A549 treated with AZD9567 at 1 μM for 4 hours (cell line): Measurements from ENCODE around the gene MYG1. TPM values are rescaled to one million over a fixed set of nuclear protein-coding genes. Genes with fewer than 3 reads are reported as not detected.

Experiments used
- total RNA-seq: library from RNA; stranded (reverse); fragments of 200-300 nt; extraction: Qiagen RNA extraction; gene quantifications from 5 replicates; pipeline ENCODE4 v1.2.3, GENCODE V29; 2022; ENCODE audit not compliant: insufficient read depth

Gene MYG1
- total RNA-seq = 85.7 to 101 TPM (median 88.3 TPM) in 5 replicates

DNA sequence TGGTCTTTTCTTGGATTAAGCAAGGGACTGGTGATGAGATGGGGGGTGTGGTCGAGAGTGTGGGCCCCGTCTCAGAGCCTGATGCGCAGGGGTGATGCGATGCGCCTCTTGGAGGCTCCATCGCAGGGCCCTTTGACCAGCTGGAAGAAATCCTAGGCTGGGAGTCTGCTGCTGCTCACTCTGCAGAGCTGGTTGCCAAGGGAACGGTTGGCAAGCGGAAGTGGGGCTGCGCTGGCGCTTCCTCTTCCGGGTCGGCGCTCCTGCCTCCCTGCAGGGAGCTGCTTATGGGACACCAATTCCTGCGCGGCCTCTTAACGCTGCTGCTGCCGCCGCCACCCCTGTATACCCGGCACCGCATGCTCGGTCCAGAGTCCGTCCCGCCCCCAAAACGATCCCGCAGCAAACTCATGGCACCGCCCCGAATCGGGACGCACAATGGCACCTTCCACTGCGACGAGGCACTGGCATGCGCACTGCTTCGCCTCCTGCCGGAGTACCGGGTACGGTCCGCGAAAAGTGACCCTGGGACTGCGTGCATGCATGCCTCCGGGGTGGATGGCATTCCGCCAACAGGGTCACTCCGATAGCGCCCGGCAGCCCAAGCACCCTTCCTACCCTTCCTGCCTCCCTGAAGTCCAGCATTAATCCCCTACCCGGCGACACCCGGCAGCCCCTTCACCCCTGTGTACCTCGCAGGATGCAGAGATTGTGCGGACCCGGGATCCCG is at the start of gene MYG1:
MYG1 (plus strand) TSS at position 242 of the 727 bp plus-strand sequence; CDS start at position 285, 43 bp downstream.

DNA sequence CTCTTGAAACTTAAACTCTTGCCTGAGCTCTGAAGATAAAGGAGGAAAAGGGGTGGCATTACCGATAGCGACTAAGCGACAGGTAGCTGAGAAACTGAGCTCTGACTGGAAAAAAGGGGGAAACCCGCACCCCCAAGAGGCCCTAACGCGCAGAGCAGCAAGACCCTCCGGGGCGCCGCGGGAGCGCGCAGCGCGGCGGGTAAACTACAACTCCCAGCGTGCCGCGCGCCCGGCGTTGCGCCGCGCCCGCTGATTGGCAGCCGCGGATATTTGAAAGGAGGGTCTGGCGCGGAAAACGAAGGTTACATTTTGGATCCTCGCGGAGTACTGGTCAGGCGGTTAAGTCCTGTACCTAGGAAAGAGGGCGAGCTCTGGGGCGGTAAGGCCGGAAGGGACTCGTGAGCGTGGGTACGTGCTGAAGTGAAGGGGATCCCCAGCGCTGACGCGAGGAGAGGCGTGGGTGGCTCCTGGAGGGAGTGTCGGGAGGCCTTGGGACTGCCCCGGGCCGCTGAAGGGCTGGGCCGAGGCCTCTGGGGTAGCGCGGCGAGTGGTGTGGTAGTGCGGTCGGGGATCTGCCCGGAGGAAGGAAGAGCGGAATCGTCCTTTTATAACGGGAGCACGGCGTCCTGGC is 31.4 kb upstream of the MYG1 start, which contains the start of gene ESPL1:
ESPL1 (plus strand) TSS at position 301 of the 631 bp plus-strand sequence. CDS start 468 bp downstream, outside the sequence.

DNA sequence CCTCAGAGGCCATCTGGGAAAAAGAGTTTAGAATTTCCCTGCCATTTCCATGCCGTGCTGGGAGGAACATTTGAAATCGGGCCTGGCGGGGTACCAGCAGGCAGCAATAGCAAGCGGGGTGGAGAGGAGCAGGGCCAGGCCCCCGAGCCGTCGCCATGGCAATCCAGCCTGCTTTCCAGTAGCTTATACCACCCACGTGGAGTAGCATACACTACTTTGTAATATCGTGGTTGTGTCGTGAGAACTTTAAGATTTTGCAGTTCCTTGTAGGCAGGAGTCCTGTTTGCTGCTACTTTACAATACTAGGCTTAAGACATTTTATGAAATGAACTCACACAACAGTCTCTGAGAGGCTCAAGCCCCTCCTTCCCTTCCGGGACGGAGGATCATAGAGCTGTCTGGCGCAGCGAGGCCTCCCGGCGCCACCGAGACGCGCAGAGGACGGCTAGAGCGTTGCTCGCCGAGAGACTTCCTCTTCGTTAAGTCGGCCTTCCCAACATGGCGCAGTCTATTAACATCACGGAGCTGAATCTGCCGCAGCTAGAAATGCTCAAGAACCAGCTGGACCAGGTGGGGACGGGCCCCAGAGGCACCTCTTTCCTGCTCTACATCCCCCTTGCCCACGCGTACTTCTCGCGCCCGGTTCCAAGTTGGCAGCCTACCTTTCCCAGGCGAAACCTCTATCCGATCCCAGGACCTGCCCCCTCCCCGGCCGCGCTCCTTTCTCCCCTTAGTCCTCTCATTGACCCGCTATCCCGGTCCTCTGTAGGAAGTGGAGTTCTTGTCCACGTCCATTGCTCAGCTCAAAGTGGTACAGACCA is 4.2 kb upstream of the MYG1 start, which contains the start of gene PFDN5:
PFDN5 (plus strand) TSS at position 473 of the 821 bp plus-strand sequence; CDS start at position 499, 26 bp downstream.

DNA sequence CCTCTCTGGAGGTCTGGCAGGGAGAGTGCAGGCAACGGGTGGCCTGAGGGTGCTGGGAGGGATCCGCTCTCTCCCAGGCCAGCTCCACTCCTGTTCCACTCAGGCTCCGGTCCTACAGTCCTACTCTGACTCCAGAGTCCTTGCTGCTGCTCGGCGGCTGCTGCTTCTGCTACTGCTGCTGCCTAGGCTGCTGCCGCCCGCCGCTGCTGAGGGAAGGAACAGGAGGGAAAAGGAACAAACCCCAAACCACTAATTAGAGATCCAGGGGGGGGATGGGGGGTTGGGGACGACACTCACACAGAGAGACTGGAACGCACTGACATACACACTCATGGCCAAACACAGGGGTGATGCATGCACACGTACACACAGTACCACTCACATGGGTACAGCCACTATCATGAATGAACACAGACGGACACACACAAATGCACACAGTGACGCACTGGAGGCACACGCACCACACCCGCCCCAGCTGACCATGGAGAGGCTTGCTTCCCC is 36.7 kb downstream of the MYG1 start, which contains the start of gene SP7:
SP7 (minus strand) TSS at position 174 of the 501 bp plus-strand sequence. CDS start 708 bp downstream, outside the sequence.

Other genes with a start within 250 kb of the MYG1 start
- 18.5 to 49.7 TPM (median 42.3 TPM) in 5 replicates for gene TNS2, start 249.6 kb upstream of the MYG1 start, total RNA-seq
- 36.1 to 38.5 TPM (median 36.8 TPM) in 5 replicates for gene SPRYD3, start 220.3 kb upstream of the MYG1 start, total RNA-seq
- 134 to 246 TPM (median 225 TPM) in 5 replicates for gene IGFBP6, start 202.0 kb upstream of the MYG1 start, total RNA-seq
- gene SOAT2, start 196.2 kb upstream of the MYG1 start, total RNA-seq = 0.12 to 0.21 TPM (median 0.17 TPM) in 4 of 5 replicates, not detected in the other
- gene ZNF740, start 119.0 kb upstream of the MYG1 start, total RNA-seq = 9.3 to 16.7 TPM (median 14.9 TPM) in 5 replicates
- gene CSAD, start 118.8 kb upstream of the MYG1 start, total RNA-seq = 3.9 to 7.6 TPM (median 6.5 TPM) in 5 replicates
- gene ITGB7, start 92.4 kb upstream of the MYG1 start, total RNA-seq = 0.24 to 0.51 TPM (median 0.38 TPM) in 4 of 5 replicates, not detected in the other
- 18.2 to 24.2 TPM (median 21.9 TPM) in 5 replicates for gene RARG, start 67.5 kb upstream of the MYG1 start, total RNA-seq
- gene ESPL1, start 31.4 kb upstream of the MYG1 start, total RNA-seq = 16.5 to 20.8 TPM (median 19.4 TPM) in 5 replicates
- gene PFDN5, start 4.2 kb upstream of the MYG1 start, total RNA-seq = 462 to 512 TPM (median 505 TPM) in 5 replicates
- 78.3 to 97.9 TPM (median 80.5 TPM) in 5 replicates for gene AAAS, start 21.9 kb downstream of the MYG1 start, total RNA-seq
- gene SP7, start 36.7 kb downstream of the MYG1 start, total RNA-seq = 0.03 TPM in 2 of 5 replicates, not detected in the others
- gene SP1, start 80.5 kb downstream of the MYG1 start, total RNA-seq = 18.7 to 23.4 TPM (median 21.2 TPM) in 5 replicates
- 0.82 to 1.2 TPM (median 0.97 TPM) in 4 of 5 replicates, not detected in the other for gene AMHR2, start 124.2 kb downstream of the MYG1 start, total RNA-seq
- 241 to 345 TPM (median 303 TPM) in 5 replicates for gene PRR13, start 142.0 kb downstream of the MYG1 start, total RNA-seq
- 639 to 671 TPM (median 649 TPM) in 5 replicates for gene PCBP2, start 152.4 kb downstream of the MYG1 start, total RNA-seq
- 5.3 to 15.1 TPM (median 12.7 TPM) in 5 replicates for gene MAP3K12, start 199.8 kb downstream of the MYG1 start, total RNA-seq
- 42.4 to 57.5 TPM (median 52.6 TPM) in 5 replicates for gene TARBP2, start 201.6 kb downstream of the MYG1 start, total RNA-seq
- 0.20 TPM in 1 of 5 replicates, not detected in the others for gene NPFF, start 207.8 kb downstream of the MYG1 start, total RNA-seq